ENCODE measurements around the gene MAN2A2. TPM values are rescaled to one million over a fixed set of nuclear protein-coding genes. Genes with fewer than 3 reads are reported as not detected.

MAN2A2 gene
- total and polyA plus RNA-seq, 2 of the 8 experiments (the other 6 are each of a cell fraction or from before 2014, with no cell fraction given), result 23.1 to 29.7 TPM

- H2AK5ac ChIP-seq (ENCODE audit: low read depth, low read length), result no peak overlapping the region; the same call in 1 of the 2 replicates
- 0 out of 2 replicates have a peak overlapping the region, but pooled peaks have one; percentile 1 for H2BK12ac ChIP-seq (ENCODE audit: low read depth, low read length)
- CTCF ChIA-PET (ENCODE audit: partially characterized antibody), result interaction anchor here (0.6 to 3.0 kb wide), 16 partner anchors 12 to 664 kb away, joined by 3 to 23 read pairs (median 4); partner anchors contain the start of gene FES
- H4K8ac ChIP-seq (ENCODE audit: extremely low read depth, insufficient read depth, low read length), result no peak overlapping the region
- POLR2A ChIA-PET (ENCODE audit: partially characterized antibody), result interaction anchor here (0.8 to 1.2 kb wide), 3 partner anchors 22 to 34 kb away, joined by 3 read pairs; no protein-coding TSS in a partner anchor
- H4K20me1 ChIP-seq (replicated peaks in 1 of 2; ENCODE audit: control insufficient read depth in 1 of 2, insufficient read depth in 2 of 2, low read length in 2 of 2), result no peaks in the 10 kb centered on the region
- no peak overlapping the region for H3K23ac ChIP-seq (ENCODE audit: insufficient read length)
- H2BK20ac ChIP-seq (ENCODE audit: low read length), result peak overlapping the region; percentile 7; the same call in 1 of the 2 replicates
- H3K56ac ChIP-seq (replicated peaks; ENCODE audit: insufficient read length, low read depth, low read length), result no peak overlapping the region
- no peak overlapping the region for H2BK15ac ChIP-seq (ENCODE audit: low read length)
- no peaks in the 10 kb centered on the region for H3K36me3 ChIP-seq (ENCODE audit: control insufficient read depth in 2 of 4, insufficient read depth in 4 of 4, low read length in 3 of 4)
- H3K4me2 ChIP-seq (ENCODE audit: insufficient read depth in 1 of 2, low read depth in 2 of 2, low read length in 2 of 2), result no peak overlapping the region
- H2BK5ac ChIP-seq (ENCODE audit: low read depth, low read length), result no peak overlapping the region; the same call in 1 of the 2 replicates
- no peak overlapping the region for H2AFZ ChIP-seq (ENCODE audit: low read length)
- no peak for FAIRE-seq
- no peaks in the 10 kb centered on the region for H3K79me2 ChIP-seq (ENCODE audit: control insufficient read depth in 1 of 2, insufficient read depth in 2 of 2, low read length in 2 of 2)
- H3K27me3 ChIP-seq (replicated peaks in 1 of 4; ENCODE audit: control insufficient read depth in 3 of 4, extremely low read depth in 1 of 4, insufficient read depth in 3 of 4, low read length in 3 of 4), result no peaks in the 10 kb centered on the region
- no peak overlapping the region for H3K27ac ChIP-seq (ENCODE audit: low read depth, low read length)
- H3K79me1 ChIP-seq (ENCODE audit: low read depth, low read length), result no peaks in the 10 kb centered on the region
- DNase-seq (ENCODE audit: low read depth in 1 of 2, low spot score in 2 of 2), result no peak
- H3K4me3 ChIP-seq (ENCODE audit: extremely low read depth in 1 of 4, insufficient read depth in 2 of 4, low read depth in 3 of 4, low read length in 4 of 4), result no peak overlapping the region
- H3K4me1 ChIP-seq (replicated peaks in 1 of 4; ENCODE audit: control insufficient read depth in 3 of 4, insufficient read depth in 4 of 4, low read length in 3 of 4), result peaks cover 3 to 17% (median 12%) of the 10 kb centered on the region in 4 experiments
- H3K4ac ChIP-seq (replicated peaks; ENCODE audit: insufficient read length, low read depth, low read length), result no peak overlapping the region
- H3K9me3 ChIP-seq (ENCODE audit: insufficient read depth in 2 of 2, low read depth in 1 of 2, low read length in 1 of 2), result no peaks in the 10 kb centered on the region
- H3K9ac ChIP-seq (replicated peaks in 1 of 4; ENCODE audit: extremely low read depth in 1 of 4, low read depth in 3 of 4, low read length in 3 of 4), result no peak overlapping the region
- H4K91ac ChIP-seq (replicated peaks; ENCODE audit: insufficient read length, low read length), result no peak overlapping the region
- 88% methylated on average over 4 of the region's 4 CpGs; no CpG with 5 or more reads in 1 of the 2 experiments for WGBS, 2 experiments (ENCODE audit: extremely low coverage in 1 of 2, insufficient coverage in 1 of 2, insufficient read length in 1 of 2, insufficient replicate concordance in 2 of 2, low coverage in 1 of 2, low lambda C conversion rate in 2 of 2, missing lambda C conversion rate in 1 of 2)
- no peak overlapping the region for H4K5ac ChIP-seq (ENCODE audit: insufficient read length, low read depth, low read length)
- H3K14ac ChIP-seq (ENCODE audit: insufficient read length), result no peak overlapping the region
- no peak overlapping the region for H2BK120ac ChIP-seq (replicated peaks; ENCODE audit: low read depth, low read length)
- H3K18ac ChIP-seq (ENCODE audit: extremely low read depth, low read length), result no peak overlapping the region
- H3K23me2 ChIP-seq (ENCODE audit: low read depth, low read length), result peaks cover 1% of the 10 kb centered on the region; the same call in 1 of the 2 replicates
- TF ChIP-seq TEAD4 (IDR thresholded peaks at IDR 0.05; ENCODE audit: low read depth, low read length), result no peak
- TF ChIP-seq CBX5 (IDR thresholded peaks at IDR 0.05; ENCODE audit: low read depth, low read length), result no peak
- TF ChIP-seq EZH2 (IDR thresholded peaks at IDR 0.05; ENCODE audit: low read depth, low read length, severe bottlenecking), result no peak
- no peak for TF ChIP-seq GABPA (IDR thresholded peaks at IDR 0.05; ENCODE audit: borderline replicate concordance, insufficient read depth, low read length)
- no peak for TF ChIP-seq CEBPB (IDR thresholded peaks at IDR 0.05; ENCODE audit: low read depth, low read length)
- TF ChIP-seq ATF2 (IDR thresholded peaks at IDR 0.05; ENCODE audit: low read length), result no peak
- no peak for TF ChIP-seq JUN (IDR thresholded peaks at IDR 0.05; ENCODE audit: low read depth, low read length)
- TF ChIP-seq CREB1 (IDR thresholded peaks at IDR 0.05), result no peak
- no peak for TF ChIP-seq HDAC6 (IDR thresholded peaks at IDR 0.05; ENCODE audit: low read depth, low read length)
- TF ChIP-seq EP300 (IDR thresholded peaks at IDR 0.05; ENCODE audit: borderline replicate concordance in 1 of 2, low read depth in 2 of 2, low read length in 2 of 2), result no peak
- TF ChIP-seq TBP (IDR thresholded peaks at IDR 0.05; ENCODE audit: low read depth, low read length), result no peak
These were observed 39.1 kb upstream of the MAN2A2 start for GRCh38 chr15:90863987-90864386.
